H9 (cell line): ENCODE data around the gene WDR36. TPM values are rescaled to one million over a fixed set of nuclear protein-coding genes. Genes with fewer than 3 reads are reported as not detected.

Experiments used
- DNase-seq: peaks from one replicate; pipeline ENCODE4 v3.0.0-alpha.2; 2017
- H2AFZ ChIP-seq: one replicate; pipeline ENCODE4 v1.6.1; 2013; ENCODE audit warnings: mild to moderate bottlenecking, low read length, control low read depth, moderate library complexity
- H2AK5ac ChIP-seq: 2 replicates; pipeline ENCODE4 v1.6.1; 2013; ENCODE audit warnings: low read length, control low read depth, mixed read lengths; ENCODE audit not compliant: insufficient read length
- H2BK120ac ChIP-seq: one replicate; pipeline ENCODE4 v1.6.1; 2013; ENCODE audit warnings: low read depth, mild to moderate bottlenecking, low read length, control low read depth, inconsistent platforms; ENCODE audit not compliant: poor library complexity, severe bottlenecking
- H2BK12ac ChIP-seq: 2 replicates; pipeline ENCODE4 v1.6.1; 2013; ENCODE audit warnings: low read length, control low read depth, mixed read lengths, low read depth; ENCODE audit not compliant: insufficient read length
- H2BK15ac ChIP-seq: 2 replicates; pipeline ENCODE4 v1.6.1; 2013; ENCODE audit warnings: low read depth, low read length, control low read depth
- H2BK20ac ChIP-seq: one replicate; pipeline ENCODE4 v1.6.1; 2013; ENCODE audit warnings: low read depth, mild to moderate bottlenecking, low read length, control low read depth, inconsistent platforms; ENCODE audit not compliant: poor library complexity, severe bottlenecking
- H2BK5ac ChIP-seq: 2 replicates; pipeline ENCODE4 v1.6.1; 2013; ENCODE audit warnings: low read length, control low read depth, mixed read lengths; ENCODE audit not compliant: insufficient read length
- H3K14ac ChIP-seq: 2 replicates; pipeline ENCODE4 v1.6.1; 2013; ENCODE audit warnings: low read length, control low read depth; ENCODE audit not compliant: insufficient read depth
- H3K18ac ChIP-seq: 2 replicates; pipeline ENCODE4 v1.6.1; 2013; ENCODE audit warnings: low read depth, mild to moderate bottlenecking, mixed read lengths, low read length, control low read depth; ENCODE audit not compliant: insufficient read length
- H3K23ac ChIP-seq: 2 replicates; pipeline ENCODE4 v1.6.1; 2013; ENCODE audit warnings: low read length, control low read depth, mixed read lengths, low read depth; ENCODE audit not compliant: insufficient read length
- H3K23me2 ChIP-seq: 2 replicates; pipeline ENCODE4 v1.6.1; 2013; ENCODE audit warnings: low read depth, mild to moderate bottlenecking, mixed read lengths, low read length, control low read depth; ENCODE audit not compliant: insufficient read length, poor library complexity, severe bottlenecking
- H3K27ac ChIP-seq: 2 replicates; pipeline ENCODE4 v1.5.1; 2013; ENCODE audit warnings: low read length, control low read depth, mixed read lengths, low read depth; ENCODE audit not compliant: insufficient read length
- H3K27me3 ChIP-seq: 2 replicates; pipeline ENCODE4 v1.6.1; 2013; ENCODE audit warnings: low read length, control low read depth, inconsistent platforms; ENCODE audit not compliant: insufficient read depth
- H3K4ac ChIP-seq: 2 replicates; pipeline ENCODE4 v1.6.1; 2013; ENCODE audit warnings: low read depth, mild to moderate bottlenecking, control low read depth, inconsistent platforms, low read length, moderate library complexity
- H3K4me1 ChIP-seq: 2 replicates; pipeline ENCODE4 v1.6.1; 2013; ENCODE audit warnings: low read length, control low read depth, inconsistent platforms; ENCODE audit not compliant: insufficient read depth
- H3K4me2 ChIP-seq: 2 replicates; pipeline ENCODE4 v1.6.1; 2013; ENCODE audit warnings: low read length, control low read depth, mixed read lengths; ENCODE audit not compliant: insufficient read length, insufficient read depth
- H3K56ac ChIP-seq: 2 replicates; pipeline ENCODE4 v1.6.1; 2013; ENCODE audit warnings: low read depth, mild to moderate bottlenecking, mixed read lengths, low read length, control low read depth; ENCODE audit not compliant: insufficient read length
- H3K79me1 ChIP-seq: 2 replicates; pipeline ENCODE4 v1.6.1; 2013; ENCODE audit warnings: low read depth, mild to moderate bottlenecking, moderate library complexity, low read length, control low read depth, inconsistent platforms; ENCODE audit not compliant: insufficient read depth, poor library complexity, severe bottlenecking
- H3K79me2 ChIP-seq: 2 replicates; pipeline ENCODE4 v1.6.1; 2013; ENCODE audit warnings: low read length, control low read depth, inconsistent platforms; ENCODE audit not compliant: insufficient read depth
- H3K9ac ChIP-seq: 2 replicates; pipeline ENCODE4 v1.6.1; 2013; ENCODE audit warnings: low read length, control low read depth, mixed read lengths; ENCODE audit not compliant: insufficient read length; ENCODE audit errors: extremely low read depth
- H3K9me3 ChIP-seq: one replicate; pipeline ENCODE4 v1.6.1; 2013; ENCODE audit warnings: low read depth, low read length, inconsistent platforms; ENCODE audit not compliant: control insufficient read depth
- H3T11ph ChIP-seq: one replicate; pipeline ENCODE4 v1.6.1; 2013; ENCODE audit warnings: mild to moderate bottlenecking, low read length, control low read depth, inconsistent platforms
- H4K20me1 ChIP-seq: one replicate; pipeline ENCODE4 v1.6.1; 2013; ENCODE audit not compliant: control insufficient read depth, insufficient read length, insufficient read depth
- H4K5ac ChIP-seq: 2 replicates; pipeline ENCODE4 v1.6.1; 2013; ENCODE audit warnings: low read depth, mild to moderate bottlenecking, mixed read lengths, low read length, control low read depth; ENCODE audit not compliant: insufficient read length
- H4K8ac ChIP-seq: replicated peaks from 2 replicates; pipeline ENCODE4 v1.6.1; 2013; ENCODE audit warnings: low read length, control low read depth, mixed read lengths, low read depth; ENCODE audit not compliant: insufficient read length
- H4K91ac ChIP-seq: 2 replicates; pipeline ENCODE4 v1.6.1; 2013; ENCODE audit warnings: low read depth, mild to moderate bottlenecking, moderate library complexity, mixed read lengths, low read length, control low read depth; ENCODE audit not compliant: insufficient read length
- H3K27ac Mint-ChIP-seq, 3 experiments: 2 replicates in 2 of 3; 3 replicates in 1 of 3; pipeline ENCODE4 v1.8.0; 2020 to 2021; ENCODE audit warnings: mixed read lengths in 3 of 3, mild to moderate bottlenecking in 1 of 3, moderate library complexity in 1 of 3
- H3K27me3 Mint-ChIP-seq: 2 replicates; pipeline ENCODE4 v1.8.0; 2021; ENCODE audit warnings: low read depth, mild to moderate bottlenecking, moderate library complexity, mixed read lengths
- H3K36me3 Mint-ChIP-seq, 3 experiments: 2 replicates in 2 of 3; 3 replicates in 1 of 3; pipeline ENCODE4 v1.8.0; 2020 to 2021; ENCODE audit warnings: low read depth in 3 of 3, mixed read lengths in 3 of 3; ENCODE audit not compliant: insufficient read depth in 1 of 3
- H3K4me1 Mint-ChIP-seq, 2 experiments: 2 replicates each; pipeline ENCODE4 v1.8.0; 2020; ENCODE audit warnings: mixed read lengths in 2 of 2
- H3K4me3 Mint-ChIP-seq, 2 experiments: 2 replicates in 1 of 2; 3 replicates in 1 of 2; pipeline ENCODE4 v1.8.0; 2020 to 2021; ENCODE audit warnings: mild to moderate bottlenecking in 2 of 2, mixed read lengths in 2 of 2, moderate library complexity in 1 of 2
- H3K9me3 Mint-ChIP-seq, 2 experiments: 2 replicates in 1 of 2; 3 replicates in 1 of 2; pipeline ENCODE4 v1.8.0; 2020; ENCODE audit warnings: mild to moderate bottlenecking in 2 of 2, mixed read lengths in 2 of 2, moderate library complexity in 1 of 2
- CTCF ChIP-seq: fragments of 200-600 bp; sonication (generic); conservative IDR thresholded peaks from 3 replicates; pipeline ENCODE4 v1.8.0; 2021; ENCODE audit warnings: antibody characterized with exemption, mild to moderate bottlenecking
- WGBS: extraction: QIAGEN DNeasy Blood & Tissue Kit; methylation state at CpG from one replicate; pipeline ENCODE4 v1.1.7; 2013; ENCODE audit warnings: missing lambda C conversion rate, low lambda C conversion rate, mixed read lengths; ENCODE audit not compliant: insufficient read length; ENCODE audit errors: extremely low coverage; 5-methylcytosine and 5-hydroxymethylcytosine counted together
- total RNA-seq: library from RNA; stranded (reverse); gene quantifications from 2 replicates; pipeline ENCODE4 v1.2.1, GENCODE V29; 2021

WDR36 gene
- total RNA-seq, 1 experiment from 2014 or later, result 42.0 TPM

GRCh38 chr5:111072949-111073682 is 19.0 kb upstream of the WDR36 start:
- H2BK15ac ChIP-seq, result no peak overlapping the region
- H3K9me3 ChIP-seq, result no peaks in the 10 kb centered on the region
- H3K27ac Mint-ChIP-seq, result peak overlapping the region in 1 of 3 experiments; percentile 78; a peak in 1 of 7 replicates
- peak overlapping the region; percentile 17 for H2AFZ ChIP-seq
- no peaks in the 10 kb centered on the region; the same call in 1 of the 2 replicates for H3K4me1 ChIP-seq
- no peak overlapping the region for H3K14ac ChIP-seq
- no peak overlapping the region for H2BK20ac ChIP-seq
- H3K79me1 ChIP-seq, result no peaks in the 10 kb centered on the region
- H2AK5ac ChIP-seq, result no peak overlapping the region
- H3K4me2 ChIP-seq, result peak overlapping the region; percentile 87
- peak overlapping the region; percentile 89 to 94 for H3K4me3 Mint-ChIP-seq
- no peak overlapping the region for H3K56ac ChIP-seq
- H4K5ac ChIP-seq, result no peak overlapping the region
- H3T11ph ChIP-seq, result no peak overlapping the region
- no peak overlapping the region for H3K27ac ChIP-seq
- no peak overlapping the region for H2BK5ac ChIP-seq
- H2BK120ac ChIP-seq, result no peak overlapping the region
- no peak overlapping the region for H3K18ac ChIP-seq
- peaks cover 15% of the 10 kb centered on the region for H3K23me2 ChIP-seq
- H4K91ac ChIP-seq, result no peak overlapping the region
- no peak overlapping the region for H3K23ac ChIP-seq
- H4K8ac ChIP-seq, result no peak overlapping the region
- peaks cover 34% of the 10 kb centered on the region; the same call in 1 of the 2 replicates for H3K27me3 ChIP-seq
- WGBS, result no CpG with 5 or more reads among the region's 44 CpGs
- H3K27me3 Mint-ChIP-seq, result peaks cover 70% of the 10 kb centered on the region
- no peaks in the 10 kb centered on the region for H3K9me3 Mint-ChIP-seq
- no peaks in the 10 kb centered on the region for H3K36me3 Mint-ChIP-seq
- H4K20me1 ChIP-seq, result no peaks in the 10 kb centered on the region
- H3K4me1 Mint-ChIP-seq, result peaks cover 18 to 21% of the 10 kb centered on the region in 2 experiments
- TF ChIP-seq CTCF, result no peak
- H2BK12ac ChIP-seq, result no peak overlapping the region
- H3K79me2 ChIP-seq, result no peaks in the 10 kb centered on the region
- peak overlapping the region; percentile 42 for H3K9ac ChIP-seq
- DNase-seq, result peak; percentile 84
- no peak overlapping the region for H3K4ac ChIP-seq
